OCI-M1 (cell line): ENCODE measurements around the gene PLA2G2A.

ENCODE experiments used
- DNase-seq: peaks from one replicate; lab custom pipeline; 2025; lab: John Stamatoyannopoulos, UW

PLA2G2A gene

GRCh38 chr1:19926296-19927129 lies 52.9 kb downstream of the PLA2G2A start:
- no peak for DNase-seq
